A673 (cell line): Measurements from ENCODE around the gene NUDT5. TPM values are rescaled to one million over a fixed set of nuclear protein-coding genes. Genes with fewer than 3 reads are reported as not detected.

ENCODE experiments used
- BruUV-seq: library from RNA; stranded (reverse); fragments of 400-500 nt; replicated peaks from 2 replicates; lab custom pipeline; 2021; lab: Mats Ljungman, UMichigan
- CTCF ChIA-PET: fragments of 300-600 bp; sonication (Branson Sonifier 250); formaldehyde crosslinking; loops from one replicate; lab custom pipeline; 2022; ENCODE audit warnings: antibody characterized with exemption; lab: Charles Lee
- POLR2A ChIA-PET: fragments of 300-600 bp; sonication (Branson Sonifier 250); formaldehyde crosslinking; loops from one replicate; lab custom pipeline; 2022; ENCODE audit warnings: antibody characterized with exemption; ENCODE audit not compliant: low non-redundant PET; lab: Charles Lee
- DNase-seq: peaks from one replicate; pipeline ENCODE4 v3.0.0-alpha.2; 2015; ENCODE audit warnings: low spot score
- H3K27ac ChIP-seq: fragments of 200-600 bp; sonication (generic); 2 replicates; pipeline ENCODE4 v1.5.1; 2016; ENCODE audit warnings: mixed run types, low read depth, mild to moderate bottlenecking, mixed read lengths, antibody characterized with exemption, low read length; ENCODE audit not compliant: poor library complexity, severe bottlenecking
- H3K27me3 ChIP-seq: fragments of 200-600 bp; sonication (generic); replicated peaks from 2 replicates; pipeline ENCODE4 v1.6.1; 2017; ENCODE audit warnings: mixed run types, low read depth, mild to moderate bottlenecking, mixed read lengths, antibody characterized with exemption, low read length; ENCODE audit not compliant: insufficient read depth, poor library complexity
- H3K36me3 ChIP-seq: fragments of 200-600 bp; sonication (generic); 2 replicates; pipeline ENCODE4 v1.6.1; 2016; ENCODE audit warnings: mixed run types, mild to moderate bottlenecking, mixed read lengths, antibody characterized with exemption, low read length; ENCODE audit not compliant: insufficient read depth, poor library complexity, severe bottlenecking
- H3K4me1 ChIP-seq: fragments of 200-600 bp; sonication (generic); 2 replicates; pipeline ENCODE4 v1.6.1; 2017; ENCODE audit warnings: mixed run types, mild to moderate bottlenecking, mixed read lengths, antibody characterized with exemption, low read length; ENCODE audit not compliant: insufficient read depth, poor library complexity, severe bottlenecking
- H3K4me3 ChIP-seq: fragments of 200-600 bp; sonication (generic); 2 replicates; pipeline ENCODE4 v1.5.1; 2016; ENCODE audit warnings: low read depth, mixed run types, mild to moderate bottlenecking, mixed read lengths, low read length; ENCODE audit not compliant: poor library complexity, severe bottlenecking
- H3K9me3 ChIP-seq: fragments of 200-600 bp; sonication (generic); 2 replicates; pipeline ENCODE4 v1.6.1; 2016; ENCODE audit warnings: mixed run types, low read depth, mild to moderate bottlenecking, mixed read lengths, antibody characterized with exemption, low read length; ENCODE audit not compliant: poor library complexity, severe bottlenecking
- CTCF ChIP-seq: fragments of 300-800, 200-600 bp; sonication (generic); conservative IDR thresholded peaks from 2 replicates; pipeline ENCODE4 v1.5.1; 2017; ENCODE audit warnings: low read depth, mild to moderate bottlenecking, antibody characterized with exemption, low read length, moderate library complexity, mixed read lengths
- EZH2 ChIP-seq: fragments of 200-600 bp; sonication (generic); IDR thresholded peaks from 2 replicates; pipeline ENCODE4 v1.6.1; 2017; ENCODE audit warnings: borderline replicate concordance, low read depth, mild to moderate bottlenecking, mixed read lengths, antibody characterized with exemption, low read length; ENCODE audit not compliant: poor library complexity, severe bottlenecking
- intact Hi-C: fragments of 100-400 bp; cut with micrococcal nuclease; formaldehyde crosslinking; loops from one replicate; pipeline ENCODE4 v1.10.0; 2022; ENCODE audit not compliant: unreplicated experiment
- total RNA-seq: library from RNA; stranded (reverse); gene quantifications from 2 replicates; pipeline ENCODE4 v1.2.3, GENCODE V29; 2021

Gene NUDT5
- total RNA-seq, 1 experiment from 2014 or later: 137 TPM

- CTCF ChIA-PET: no interaction called here
- H3K9me3 ChIP-seq: no peaks in the 10 kb centered on the region
- H3K4me1 ChIP-seq: no peaks in the 10 kb centered on the region
- H3K27ac ChIP-seq: no peak overlapping the region
- POLR2A ChIA-PET: no interaction called here
- no peak for DNase-seq
- H3K4me3 ChIP-seq: no peak overlapping the region
- H3K36me3 ChIP-seq: peaks cover 56% of the 10 kb centered on the region
- intact Hi-C loops: no loop called here
- no TSS peak for BruUV-seq
- TF ChIP-seq CTCF (no peak), EZH2 (no peak)
- no peaks in the 10 kb centered on the region for H3K27me3 ChIP-seq
These were observed 35.0 kb downstream of the NUDT5 start for GRCh38 chr10:12160664-12161063.

DNA sequence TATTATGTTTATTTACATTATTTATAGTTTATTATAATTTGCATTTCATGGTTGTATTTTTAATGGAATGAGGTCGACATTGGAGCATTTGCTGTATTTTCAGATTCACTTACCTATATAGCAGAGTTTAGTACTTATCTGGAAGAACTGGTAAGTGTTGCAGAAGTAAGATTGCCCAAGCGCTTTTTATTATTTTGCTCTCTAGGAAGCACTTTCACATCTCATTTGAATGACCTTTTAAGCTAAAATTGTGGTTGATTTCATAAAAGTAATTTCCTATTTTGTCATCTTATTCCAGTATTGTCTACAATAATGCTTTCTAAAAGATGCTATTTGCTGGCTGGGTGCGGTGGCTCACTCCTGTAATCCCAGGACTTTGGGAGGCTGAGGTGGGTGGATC lies 37.6 kb downstream of the NUDT5 start:
- H3K4me1 ChIP-seq: no peaks in the 10 kb centered on the region
- no peaks in the 10 kb centered on the region for H3K27me3 ChIP-seq
- no peak for DNase-seq
- POLR2A ChIA-PET: no interaction called here
- H3K4me3 ChIP-seq: no peak overlapping the region
- no peaks in the 10 kb centered on the region for H3K9me3 ChIP-seq
- BruUV-seq: no TSS peak
- no peak for TF ChIP-seq CTCF
- peaks cover 42% of the 10 kb centered on the region for H3K36me3 ChIP-seq
- H3K27ac ChIP-seq: no peak overlapping the region
- CTCF ChIA-PET: no interaction called here
- intact Hi-C loops: no loop called here

- Histone ChIP-seq H3K4me3 (no peak overlapping the region), H3K9me3 (no peaks in the 10 kb centered on the region), H3K27ac (no peak overlapping the region), H3K36me3 (peaks cover 30% of the 10 kb centered on the region), H3K4me1 (no peaks in the 10 kb centered on the region), H3K27me3 (no peaks in the 10 kb centered on the region)
- DNase-seq: no peak
- ChIA-PET POLR2A (no interaction called here), CTCF (no interaction called here)
- TF ChIP-seq CTCF (no peak), EZH2 (no peak)
- no TSS peak for BruUV-seq
- intact Hi-C loops: no loop called here
These were observed 39.1 kb downstream of the NUDT5 start for GRCh38 chr10:12156367-12157123.
